ENCODE results near the gene CHST5.

- no peak for TF ChIP-seq CTCF (IDR thresholded peaks at IDR 0.05)
- no peak for TF ChIP-seq ZFX (IDR thresholded peaks at IDR 0.05; ENCODE audit: borderline replicate concordance)
Observed at GRCh38 chr16:75535211-75535843, 581 bp downstream of the CHST5 start.

Data from 22Rv1 (cell line).